Nephron (organoid): ENCODE measurements around the gene SGTA.

Experiments
- H3K27ac Mint-ChIP-seq, 3 experiments: 2 replicates each; pipeline ENCODE4 v1.8.0; 2020; ENCODE audit warnings: mixed read lengths in 3 of 3, mild to moderate bottlenecking in 2 of 3, moderate library complexity in 1 of 3
- H3K27me3 Mint-ChIP-seq: 2 replicates; pipeline ENCODE4 v1.8.0; 2021; ENCODE audit warnings: low read depth, mild to moderate bottlenecking, moderate library complexity, mixed read lengths
- H3K36me3 Mint-ChIP-seq: 2 replicates; pipeline ENCODE4 v1.8.0; 2020; ENCODE audit warnings: low read depth, mixed read lengths
- H3K4me1 Mint-ChIP-seq: 2 replicates; pipeline ENCODE4 v1.8.0; 2020; ENCODE audit warnings: mixed read lengths
- H3K4me3 Mint-ChIP-seq, 3 experiments: 2 replicates each; pipeline ENCODE4 v1.8.0; 2020; ENCODE audit warnings: mild to moderate bottlenecking in 3 of 3, mixed read lengths in 3 of 3, moderate library complexity in 2 of 3
- H3K9me3 Mint-ChIP-seq: 2 replicates; pipeline ENCODE4 v1.8.0; 2020; ENCODE audit warnings: mixed read lengths
- TF ChIP-seq, protein P1 (sequence below), 3 experiments: fragments of 200-600 bp; sonication (generic); IDR thresholded peaks; one replicate each; pipeline ENCODE4 v1.5.0; 2021; ENCODE audit warnings: antibody characterized with exemption in 3 of 3; ENCODE audit not compliant: unreplicated experiment in 3 of 3

The SGTA gene

GRCh38 chr19:2732157-2732725 is 50.8 kb downstream of the SGTA start:
- no peak overlapping the region for H3K4me3 Mint-ChIP-seq
- H3K27ac Mint-ChIP-seq, result no peak overlapping the region
- no peaks in the 10 kb centered on the region for H3K9me3 Mint-ChIP-seq
- H3K4me1 Mint-ChIP-seq, result peaks cover 6% of the 10 kb centered on the region
- H3K36me3 Mint-ChIP-seq, result peaks cover 22% of the 10 kb centered on the region
- peaks cover 12% of the 10 kb centered on the region for H3K27me3 Mint-ChIP-seq
- TF ChIP-seq, protein P1, sequence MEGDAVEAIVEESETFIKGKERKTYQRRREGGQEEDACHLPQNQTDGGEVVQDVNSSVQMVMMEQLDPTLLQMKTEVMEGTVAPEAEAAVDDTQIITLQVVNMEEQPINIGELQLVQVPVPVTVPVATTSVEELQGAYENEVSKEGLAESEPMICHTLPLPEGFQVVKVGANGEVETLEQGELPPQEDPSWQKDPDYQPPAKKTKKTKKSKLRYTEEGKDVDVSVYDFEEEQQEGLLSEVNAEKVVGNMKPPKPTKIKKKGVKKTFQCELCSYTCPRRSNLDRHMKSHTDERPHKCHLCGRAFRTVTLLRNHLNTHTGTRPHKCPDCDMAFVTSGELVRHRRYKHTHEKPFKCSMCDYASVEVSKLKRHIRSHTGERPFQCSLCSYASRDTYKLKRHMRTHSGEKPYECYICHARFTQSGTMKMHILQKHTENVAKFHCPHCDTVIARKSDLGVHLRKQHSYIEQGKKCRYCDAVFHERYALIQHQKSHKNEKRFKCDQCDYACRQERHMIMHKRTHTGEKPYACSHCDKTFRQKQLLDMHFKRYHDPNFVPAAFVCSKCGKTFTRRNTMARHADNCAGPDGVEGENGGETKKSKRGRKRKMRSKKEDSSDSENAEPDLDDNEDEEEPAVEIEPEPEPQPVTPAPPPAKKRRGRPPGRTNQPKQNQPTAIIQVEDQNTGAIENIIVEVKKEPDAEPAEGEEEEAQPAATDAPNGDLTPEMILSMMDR (IDR thresholded peaks at IDR 0.05; ENCODE audit: unreplicated experiment in 3 of 3), result no peak

GRCh38 chr19:2731181-2731995 is 51.7 kb downstream of the SGTA start:
- no peak overlapping the region for H3K4me3 Mint-ChIP-seq
- no peak overlapping the region for H3K27ac Mint-ChIP-seq
- H3K9me3 Mint-ChIP-seq, result no peaks in the 10 kb centered on the region
- peaks cover 21% of the 10 kb centered on the region for H3K27me3 Mint-ChIP-seq
- H3K36me3 Mint-ChIP-seq, result peaks cover 14% of the 10 kb centered on the region
- H3K4me1 Mint-ChIP-seq, result peaks cover 6% of the 10 kb centered on the region
- TF ChIP-seq, protein P1 (IDR thresholded peaks at IDR 0.05; ENCODE audit: unreplicated experiment in 3 of 3), result no peak

DNA sequence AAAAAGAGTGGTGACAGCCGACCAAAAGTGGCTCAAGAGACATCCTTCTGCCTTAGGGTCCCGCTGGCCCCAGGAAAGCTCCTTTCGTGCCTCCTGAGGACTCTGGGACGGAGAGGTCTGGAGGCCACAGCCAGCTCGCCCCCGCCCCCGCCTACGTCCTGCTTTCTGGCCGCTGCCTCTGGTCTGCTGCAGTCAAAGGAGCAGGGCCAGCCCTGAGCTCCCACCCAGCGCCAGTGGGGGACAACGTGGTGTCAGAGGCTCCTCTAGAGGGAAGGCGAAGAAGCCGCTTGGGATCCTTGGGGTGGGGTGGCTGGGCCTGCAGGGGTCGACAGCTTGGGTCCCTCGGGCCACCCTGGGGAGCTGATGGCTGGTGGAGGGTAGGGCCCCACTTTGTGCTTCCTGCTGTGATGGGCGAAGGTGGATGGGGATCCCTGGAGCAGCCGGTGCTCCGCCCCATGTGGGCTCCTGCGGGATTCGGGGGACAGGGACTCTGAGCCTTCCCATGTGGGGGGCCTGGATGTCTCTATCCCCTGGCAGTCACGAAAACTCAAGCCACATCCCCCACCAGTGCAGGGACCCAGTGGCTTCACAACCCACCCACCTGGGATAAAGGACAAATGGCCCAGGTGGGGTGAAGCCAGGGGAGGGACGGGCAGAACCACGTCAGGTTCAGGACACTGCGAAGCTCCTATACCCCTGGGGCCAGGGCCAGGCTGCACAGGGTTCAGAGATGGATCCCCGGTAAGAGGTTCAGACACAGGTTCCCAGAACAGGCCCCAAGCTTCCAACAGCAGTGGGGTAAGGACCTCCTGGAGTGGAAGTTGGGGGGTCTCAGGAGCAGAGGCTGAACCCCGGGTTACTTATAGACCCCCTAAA is 52.9 kb downstream of the SGTA start:
- peaks cover 11% of the 10 kb centered on the region for H3K36me3 Mint-ChIP-seq

DNA sequence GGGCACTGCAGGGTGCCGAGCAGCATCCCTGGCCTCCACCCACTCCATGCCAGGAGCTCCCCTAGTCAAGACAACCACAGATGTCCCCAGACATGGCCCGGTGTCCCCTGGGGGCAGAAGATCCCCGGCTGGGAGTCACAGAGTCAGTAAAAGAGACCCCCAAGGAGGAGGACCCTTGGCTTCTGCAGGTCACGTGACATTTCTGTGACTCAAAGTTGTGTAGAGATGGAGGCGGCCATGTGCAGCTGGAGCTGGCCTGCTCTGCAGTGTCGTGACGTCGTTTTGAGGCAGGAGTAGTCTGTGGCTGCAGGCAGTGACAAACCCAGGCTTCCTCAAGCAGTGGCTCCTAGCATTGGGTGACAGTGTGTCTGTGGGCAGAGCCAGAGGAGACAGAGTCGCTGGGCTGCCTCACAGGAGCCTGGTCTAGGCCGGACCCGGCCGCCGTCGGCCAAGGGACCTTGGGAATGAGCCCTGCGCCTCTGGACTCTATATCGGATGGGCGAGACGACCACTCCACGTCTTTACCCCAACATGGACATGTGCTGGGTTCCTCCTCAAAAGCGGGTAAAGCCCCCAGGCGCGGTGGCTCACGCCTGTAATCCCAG is 54.2 kb downstream of the SGTA start:
- TF ChIP-seq, protein P1 (IDR thresholded peaks at IDR 0.05; ENCODE audit: unreplicated experiment in 3 of 3), result no peak
- H3K36me3 Mint-ChIP-seq, result peaks cover 1% of the 10 kb centered on the region
- H3K27ac Mint-ChIP-seq, result no peak overlapping the region
- H3K4me3 Mint-ChIP-seq, result no peak overlapping the region
- no peaks in the 10 kb centered on the region for H3K9me3 Mint-ChIP-seq
- peaks cover 6% of the 10 kb centered on the region for H3K4me1 Mint-ChIP-seq
- H3K27me3 Mint-ChIP-seq, result peaks cover 31% of the 10 kb centered on the region

More for the DNA sequence above, 52.9 kb downstream of the SGTA start:
- peaks cover 25% of the 10 kb centered on the region for H3K27me3 Mint-ChIP-seq
- peaks cover 6% of the 10 kb centered on the region for H3K4me1 Mint-ChIP-seq
- no peak overlapping the region for H3K4me3 Mint-ChIP-seq
- no peaks in the 10 kb centered on the region for H3K9me3 Mint-ChIP-seq
- no peak overlapping the region for H3K27ac Mint-ChIP-seq
- TF ChIP-seq, protein P1 (IDR thresholded peaks at IDR 0.05; ENCODE audit: unreplicated experiment in 3 of 3), result no peak

- no peak overlapping the region for H3K4me3 Mint-ChIP-seq
Observed at GRCh38 chr19:2727640-2727944, 55.5 kb downstream of the SGTA start.

More at GRCh38 chr19:2727640-2727944, 55.5 kb downstream of the SGTA start:
- TF ChIP-seq, protein P1 (IDR thresholded peaks at IDR 0.05; ENCODE audit: unreplicated experiment in 3 of 3), result no peak
- Mint-ChIP-seq H3K27ac (no peak overlapping the region), H3K4me1 (peaks cover 6% of the 10 kb centered on the region), H3K9me3 (no peaks in the 10 kb centered on the region), H3K27me3 (peaks cover 37% of the 10 kb centered on the region), H3K36me3 (no peaks in the 10 kb centered on the region)
